Uterus (tissue), 4 donors: ENCODE measurements around the gene MAVS. TPM values are rescaled to one million over a fixed set of nuclear protein-coding genes. Genes with fewer than 3 reads are reported as not detected.

Source experiments
- DNase-seq, 2 donors: peaks; one replicate each; pipeline ENCODE4 v3.0.0-alpha.2; 2019 to 2020
- H3K27ac ChIP-seq, 2 donors: fragments of 200-600 bp; sonication (generic); 1 replicate in 1 of 2; 2 replicates in 1 of 2; pipeline ENCODE4 v1.5.1; 2016 to 2018
- H3K27me3 ChIP-seq, 2 donors: fragments of 200-600 bp; sonication (generic); one replicate each; pipeline ENCODE4 v1.5.1; 2018 to 2019; ENCODE audit warnings: control low read depth in 1 of 2
- H3K36me3 ChIP-seq, 2 donors: fragments of 200-600 bp; sonication (generic); one replicate each; pipeline ENCODE4 v1.5.1; 2019; ENCODE audit warnings: control low read depth in 1 of 2
- H3K4me1 ChIP-seq, 2 donors: fragments of 200-600 bp; sonication (generic); one replicate each; pipeline ENCODE4 v1.5.1; 2018 to 2019; ENCODE audit warnings: control low read depth in 1 of 2
- H3K4me3 ChIP-seq, 2 donors: fragments of 200-600 bp; sonication (generic); 1 replicate in 1 of 2; 2 replicates in 1 of 2; pipeline ENCODE4 v1.5.1; 2018 to 2019; ENCODE audit warnings: mild to moderate bottlenecking in 1 of 2
- H3K9me3 ChIP-seq, 2 donors: fragments of 200-600 bp; sonication (generic); one replicate each; pipeline ENCODE4 v1.5.1; 2019; ENCODE audit warnings: control low read depth in 1 of 2
- CTCF ChIP-seq, 4 experiments: fragments of 200-600 bp in 2 of 4; fragments of 450-650 bp in 2 of 4; sonication (generic) in 2 of 4; IDR thresholded peaks; one replicate each; pipeline ENCODE4 v1.5.1; 2016 to 2019; ENCODE audit warnings: antibody characterized with exemption in 4 of 4, mild to moderate bottlenecking in 2 of 4, moderate library complexity in 1 of 4
- POLR2A ChIP-seq, 2 donors: fragments of 450-650 bp; IDR thresholded peaks; one replicate each; pipeline ENCODE4 v1.6.1; 2016; ENCODE audit warnings: antibody characterized with exemption in 2 of 2, mild to moderate bottlenecking in 1 of 2, moderate library complexity in 1 of 2
- intact Hi-C: fragments of 100-400 bp; cut with DNase I; formaldehyde crosslinking; loops from one replicate; pipeline ENCODE4 v1.15.1; 2023; ENCODE audit warnings: low total_unique reads
- total RNA-seq, 4 donors: library from RNA; depleted of rRNA in 3 of 4; stranded (reverse); fragments of >200 nt in 3 of 4; gene quantifications; one replicate each; pipeline versions ENCODE4 v1.1.0 to v1.2.4, GENCODE V29; 2014 to 2023
- donor health status: DM: yes; HTN: yes; CAD: no.

Gene MAVS
- total RNA-seq, 4 donors from 2014 or later = 7.4 to 43.2 (median 13.7) TPM

GRCh38 chr20:3802524-3803239 lies 44.0 kb upstream of the MAVS start:
- Histone ChIP-seq H3K4me3 (no peak overlapping the region), H3K27ac (no peak overlapping the region), H3K27me3 (no peaks in the 10 kb centered on the region), H3K9me3 (no peaks in the 10 kb centered on the region), H3K4me1 (peaks cover 6 to 25% of the 10 kb centered on the region in 2 donors), H3K36me3 (no peaks in the 10 kb centered on the region)
- intact Hi-C loops = no loop called here
- no peak for DNase-seq
- TF ChIP-seq POLR2A (IDR thresholded peaks at IDR 0.05) (no peak), CTCF (IDR thresholded peaks at IDR 0.05) (no peak)

- no peak overlapping the region for H3K27ac ChIP-seq
- no peaks in the 10 kb centered on the region for H3K36me3 ChIP-seq
Observed at GRCh38 chr20:3803289-3803688, 43.3 kb upstream of the MAVS start.

GRCh38 chr20:3803854-3804253 lies 42.8 kb upstream of the MAVS start:
- Histone ChIP-seq H3K9me3 (no peaks in the 10 kb centered on the region), H3K27ac (peak overlapping the region in 1 of 2 donors; percentile 92), H3K36me3 (no peaks in the 10 kb centered on the region), H3K4me1 (peaks cover 6 to 30% of the 10 kb centered on the region in 2 donors), H3K27me3 (no peaks in the 10 kb centered on the region), H3K4me3 (no peak overlapping the region)
- intact Hi-C loops = no loop called here
- TF ChIP-seq CTCF (IDR thresholded peaks at IDR 0.05) (no peak), POLR2A (IDR thresholded peaks at IDR 0.05) (no peak)
- DNase-seq = no peak

More at GRCh38 chr20:3803289-3803688, 43.3 kb upstream of the MAVS start:
- no peak for DNase-seq
- no peaks in the 10 kb centered on the region for H3K9me3 ChIP-seq
- peaks cover 6 to 31% of the 10 kb centered on the region in 2 donors for H3K4me1 ChIP-seq
- intact Hi-C loops = no loop called here
- TF ChIP-seq CTCF (IDR thresholded peaks at IDR 0.05) (no peak), POLR2A (IDR thresholded peaks at IDR 0.05) (no peak)
- H3K27me3 ChIP-seq = no peaks in the 10 kb centered on the region
- no peak overlapping the region for H3K4me3 ChIP-seq

- H3K36me3 ChIP-seq = no peaks in the 10 kb centered on the region
- H3K27ac ChIP-seq = peak overlapping the region; percentile 92 to 96
- no peaks in the 10 kb centered on the region for H3K9me3 ChIP-seq
- no peak for TF ChIP-seq CTCF (IDR thresholded peaks at IDR 0.05)
- TF ChIP-seq POLR2A (IDR thresholded peaks at IDR 0.05) = no peak
- DNase-seq = no peak
- no peaks in the 10 kb centered on the region for H3K27me3 ChIP-seq
- H3K4me1 ChIP-seq = peaks cover 6 to 26% of the 10 kb centered on the region in 2 donors
- intact Hi-C loops = no loop called here
- no peak overlapping the region for H3K4me3 ChIP-seq
Observed at GRCh38 chr20:3804254-3804751, 42.3 kb upstream of the MAVS start.

- no peak for TF ChIP-seq POLR2A (IDR thresholded peaks at IDR 0.05)
- no peak for TF ChIP-seq CTCF (IDR thresholded peaks at IDR 0.05)
- DNase-seq = no peak
- H3K27me3 ChIP-seq = no peaks in the 10 kb centered on the region
- no peak overlapping the region for H3K4me3 ChIP-seq
- peak overlapping the region; percentile 92 to 96 for H3K27ac ChIP-seq
- H3K9me3 ChIP-seq = no peaks in the 10 kb centered on the region
- no peaks in the 10 kb centered on the region for H3K36me3 ChIP-seq
- intact Hi-C loops = no loop called here
- H3K4me1 ChIP-seq = peaks cover 6 to 29% of the 10 kb centered on the region in 2 donors
Observed at GRCh38 chr20:3804781-3805180, 41.9 kb upstream of the MAVS start.
